H1 (cell line): ENCODE results near the gene DYSF. TPM values are rescaled to one million over a fixed set of nuclear protein-coding genes. Genes with fewer than 3 reads are reported as not detected.

Experiments used
- CBX8 ChIP-seq: fragments of 300-800, 300-1000 bp; sonication (generic); IDR thresholded peaks from 2 replicates; pipeline ENCODE4 v1.7.1; 2016; ENCODE audit warnings: low read depth, low read length, borderline replicate concordance
- TAF1 ChIP-seq: IDR thresholded peaks from 2 replicates; pipeline ENCODE4 v1.6.1; 2011; ENCODE audit warnings: mild to moderate bottlenecking, low read depth, low read length
- YY1 ChIP-seq: IDR thresholded peaks from 2 replicates; pipeline ENCODE4 v1.6.1; 2011; ENCODE audit warnings: low read depth, mild to moderate bottlenecking, low read length
- polyA plus RNA-seq, 7 experiments: library from polyadenylated mRNA; depleted of rRNA in 3 of 7; stranded (reverse) in 5 of 7; unstranded in 2 of 7; fragments of >200 nt in 5 of 7; fragments of 200-250 nt in 2 of 7; gene quantifications; 1 replicate in 5 of 7; 2 replicates in 1 of 7; 4 replicates in 1 of 7; pipeline versions ENCODE4 v1.2.1 to v1.2.3, GENCODE V29; 2011 to 2013; ENCODE audit warnings: missing spikeins in 2 of 7, mixed read lengths in 2 of 7
- total RNA-seq: library from RNA; stranded (reverse); fragmentation: NEBNext Ultra II Directional; extraction: Animal tissue kit (Norgen Biotek cat#: 25700); gene quantifications from 2 replicates; pipeline ENCODE4 v1.2.1, GENCODE V29; 2021

DYSF gene
- total and polyA plus RNA-seq, 2 of the 8 experiments (the other 6 are each of a cell fraction or from before 2014, with no cell fraction given): 5.8 to 7.1 TPM

GRCh38 chr2:71513721-71514120, 60.4 kb downstream of the DYSF start (continued):
- no peak for TF ChIP-seq CBX8
- no peak for TF ChIP-seq TAF1
- TF ChIP-seq YY1: no peak
